GM19035 (cell line): Measurements from ENCODE around the gene OSBP2.
"Not testable (repeated sequence)": the region's sequence is repeated elsewhere in the genome, so short reads cannot be mapped to it uniquely, and the experiment has no call there.

Source experiments
- ATAC-seq: cut with Tn5 transposase; IDR thresholded peaks from one replicate; pipeline ENCODE4 v1.9.1; 2021; ENCODE audit not compliant: unreplicated experiment

Gene OSBP2

GRCh38 chr22:30755759-30756124 is 61.1 kb downstream of the OSBP2 start:
- ATAC-seq: no peak

GRCh38 chr22:30763815-30764673 is 69.4 kb downstream of the OSBP2 start:
- no peak for ATAC-seq

- ATAC-seq: no peak
These were observed 73.0 kb downstream of the OSBP2 start for GRCh38 chr22:30767661-30768060.

- no peak for ATAC-seq
These were observed 76.0 kb downstream of the OSBP2 start for GRCh38 chr22:30770716-30771115.

- no peak for ATAC-seq
These were observed 79.2 kb downstream of the OSBP2 start for GRCh38 chr22:30773919-30774318.

GRCh38 chr22:30774566-30774965 is 79.9 kb downstream of the OSBP2 start:
- no peak for ATAC-seq

- ATAC-seq: no peak
These were observed 81.8 kb downstream of the OSBP2 start for GRCh38 chr22:30776476-30776875.

GRCh38 chr22:30777146-30777545 is 82.5 kb downstream of the OSBP2 start:
- ATAC-seq: not testable (repeated sequence)

GRCh38 chr22:30777587-30777986 is 82.9 kb downstream of the OSBP2 start:
- no peak for ATAC-seq

GRCh38 chr22:30778261-30778660 is 83.6 kb downstream of the OSBP2 start:
- ATAC-seq: no peak

- ATAC-seq: no peak
These were observed 85.4 kb downstream of the OSBP2 start for GRCh38 chr22:30780026-30780425.

GRCh38 chr22:30781271-30781875 is 86.7 kb downstream of the OSBP2 start:
- ATAC-seq: no peak

GRCh38 chr22:30782613-30783012 is 87.9 kb downstream of the OSBP2 start:
- no peak for ATAC-seq

- no peak for ATAC-seq
These were observed 88.3 kb downstream of the OSBP2 start for GRCh38 chr22:30783021-30783420.

- ATAC-seq: no peak
These were observed 90.9 kb downstream of the OSBP2 start for GRCh38 chr22:30785527-30785926.

- ATAC-seq: no peak
These were observed 95.7 kb downstream of the OSBP2 start for GRCh38 chr22:30790366-30790765.

GRCh38 chr22:30792456-30792855 is 97.8 kb downstream of the OSBP2 start:
- ATAC-seq: no peak

GRCh38 chr22:30795118-30795517 is 100.4 kb downstream of the OSBP2 start:
- ATAC-seq: no peak

- ATAC-seq: no peak
These were observed 107.0 kb downstream of the OSBP2 start for GRCh38 chr22:30801695-30802094.

GRCh38 chr22:30802202-30803166 is 107.8 kb downstream of the OSBP2 start:
- no peak for ATAC-seq

- no peak for ATAC-seq
These were observed 109.0 kb downstream of the OSBP2 start for GRCh38 chr22:30803679-30804078.
